HG03520 (cell line): ENCODE data around the gene DDX25.

Experiments used
- ATAC-seq: cut with Tn5 transposase; IDR thresholded peaks from one replicate; pipeline ENCODE4 v1.9.1; 2021; ENCODE audit warnings: mild to moderate bottlenecking, moderate library complexity; ENCODE audit not compliant: unreplicated experiment

Gene DDX25

DNA sequence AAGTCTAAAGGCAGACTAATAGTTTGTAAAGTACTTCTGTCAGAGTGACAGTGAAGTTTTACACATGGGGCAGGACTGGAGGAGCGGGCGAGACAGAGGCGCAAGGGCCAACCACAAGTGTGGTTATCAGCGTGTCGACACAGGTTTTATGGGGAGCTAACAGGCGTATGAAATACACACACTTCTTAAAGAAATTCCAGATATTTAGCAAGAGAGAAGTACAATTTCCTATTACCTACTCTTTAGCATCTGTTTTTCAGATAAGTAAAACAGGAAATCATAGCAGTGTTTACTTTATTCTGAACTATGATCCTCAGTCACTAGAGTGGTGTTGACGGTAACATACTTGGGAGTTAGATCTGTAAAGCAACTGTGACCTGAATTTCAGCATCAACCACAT lies 64.0 kb downstream of the DDX25 start:
- ATAC-seq = no peak

- no peak for ATAC-seq
These were observed 67.3 kb downstream of the DDX25 start for GRCh38 chr11:125971618-125972017.

DNA sequence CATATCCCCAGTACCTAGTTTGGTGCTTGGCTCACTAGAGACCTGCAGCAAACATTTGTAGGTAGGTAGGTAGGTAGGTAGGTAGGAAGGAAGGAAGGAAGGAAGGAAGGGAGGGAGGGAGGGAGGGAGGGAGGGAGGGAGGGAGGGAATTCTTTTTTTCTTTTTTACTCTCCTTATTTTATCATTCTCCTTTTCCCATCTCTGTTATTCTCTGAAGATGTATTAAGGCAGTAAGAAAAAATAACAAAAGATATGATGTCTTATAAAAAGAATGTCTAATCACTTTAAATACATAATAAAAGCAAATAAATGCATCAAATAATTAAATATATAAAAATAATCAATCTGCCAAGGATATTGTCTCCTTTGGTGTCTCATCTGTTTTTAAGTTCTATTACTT lies 70.0 kb downstream of the DDX25 start:
- no peak for ATAC-seq

DNA sequence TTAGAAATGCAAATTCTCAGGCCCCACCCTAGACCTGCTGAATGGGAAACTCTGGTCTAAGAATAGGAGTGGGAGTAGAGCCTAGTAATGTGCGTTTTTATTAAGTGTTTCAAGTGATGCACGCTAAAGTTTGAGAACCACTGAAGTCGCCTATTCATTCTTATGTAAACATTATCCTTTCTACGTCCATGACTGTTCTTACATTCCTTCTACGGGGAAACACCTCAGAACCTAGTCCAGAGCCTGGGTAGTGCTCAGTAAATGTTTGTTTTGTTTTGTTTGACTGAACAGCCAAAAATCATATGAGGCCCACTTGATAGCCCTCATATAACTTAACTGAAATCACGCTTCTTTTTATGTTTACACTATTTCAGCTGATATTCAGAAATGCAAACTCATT lies 71.3 kb downstream of the DDX25 start:
- ATAC-seq = no peak

DNA sequence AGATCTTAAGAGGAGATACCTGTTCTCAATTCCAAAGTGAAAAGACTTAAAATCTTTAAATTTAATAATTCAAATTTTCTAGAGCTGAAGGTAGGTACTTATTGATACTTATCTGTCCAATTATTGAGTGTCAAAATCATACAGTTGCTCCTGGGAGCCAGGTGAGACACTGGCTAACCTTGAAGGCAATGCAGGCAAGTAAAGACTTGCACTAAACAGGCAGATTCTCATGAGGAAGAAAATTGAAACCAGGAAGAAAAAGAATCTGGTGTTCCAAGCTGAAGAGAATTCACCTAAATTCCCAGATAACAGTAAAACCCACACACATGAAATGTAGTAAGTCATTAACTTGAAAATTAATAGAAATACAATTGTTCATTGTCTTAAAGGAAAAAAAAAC lies 71.8 kb downstream of the DDX25 start:
- no peak for ATAC-seq

- ATAC-seq = no peak
These were observed 73.0 kb downstream of the DDX25 start for GRCh38 chr11:125977333-125977732.

DNA sequence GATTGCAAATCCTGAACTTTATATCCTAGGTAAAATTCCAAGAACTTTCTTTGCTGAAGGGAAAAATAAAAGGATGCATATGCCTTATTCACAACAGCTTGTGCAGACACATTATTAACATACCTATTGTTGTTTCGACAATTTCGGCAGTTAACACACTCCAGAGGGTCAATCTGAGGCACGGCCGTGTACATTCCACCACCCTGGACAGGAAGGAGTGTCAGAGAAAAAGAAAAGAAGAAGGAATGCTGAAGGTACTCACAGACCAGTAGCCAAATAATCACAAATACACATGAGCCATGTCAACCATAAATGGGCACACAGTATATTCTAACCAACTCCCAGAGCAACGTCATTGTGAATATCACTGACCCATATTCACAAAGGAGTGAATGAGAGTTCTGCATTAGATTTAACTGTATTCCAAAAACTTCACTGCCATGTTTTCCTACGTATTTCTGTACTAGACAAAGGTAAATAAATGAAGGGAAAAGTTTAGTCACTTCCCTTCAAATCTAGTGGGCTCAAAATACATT lies 73.9 kb downstream of the DDX25 start:
- no peak for ATAC-seq
